Gastroesophageal sphincter (tissue), 3 donors: Measurements from ENCODE around the gene LRCOL1.

Experiments used
- EP300 ChIP-seq: sonication (generic); formaldehyde crosslinking; IDR thresholded peaks from one replicate; pipeline ENCODE4 v1.6.1; 2017; ENCODE audit warnings: antibody characterized with exemption, mild to moderate bottlenecking
- TF ChIP-seq, protein P1 (sequence below), 4 experiments: fragments of 200-600 bp in 2 of 4; fragments of 450-650 bp in 2 of 4; sonication (generic) in 1 of 4; IDR thresholded peaks; one replicate each; pipeline ENCODE4 v1.5.1; 2017 to 2019; ENCODE audit warnings: antibody characterized with exemption in 4 of 4, mild to moderate bottlenecking in 2 of 4, moderate library complexity in 2 of 4

DNA sequence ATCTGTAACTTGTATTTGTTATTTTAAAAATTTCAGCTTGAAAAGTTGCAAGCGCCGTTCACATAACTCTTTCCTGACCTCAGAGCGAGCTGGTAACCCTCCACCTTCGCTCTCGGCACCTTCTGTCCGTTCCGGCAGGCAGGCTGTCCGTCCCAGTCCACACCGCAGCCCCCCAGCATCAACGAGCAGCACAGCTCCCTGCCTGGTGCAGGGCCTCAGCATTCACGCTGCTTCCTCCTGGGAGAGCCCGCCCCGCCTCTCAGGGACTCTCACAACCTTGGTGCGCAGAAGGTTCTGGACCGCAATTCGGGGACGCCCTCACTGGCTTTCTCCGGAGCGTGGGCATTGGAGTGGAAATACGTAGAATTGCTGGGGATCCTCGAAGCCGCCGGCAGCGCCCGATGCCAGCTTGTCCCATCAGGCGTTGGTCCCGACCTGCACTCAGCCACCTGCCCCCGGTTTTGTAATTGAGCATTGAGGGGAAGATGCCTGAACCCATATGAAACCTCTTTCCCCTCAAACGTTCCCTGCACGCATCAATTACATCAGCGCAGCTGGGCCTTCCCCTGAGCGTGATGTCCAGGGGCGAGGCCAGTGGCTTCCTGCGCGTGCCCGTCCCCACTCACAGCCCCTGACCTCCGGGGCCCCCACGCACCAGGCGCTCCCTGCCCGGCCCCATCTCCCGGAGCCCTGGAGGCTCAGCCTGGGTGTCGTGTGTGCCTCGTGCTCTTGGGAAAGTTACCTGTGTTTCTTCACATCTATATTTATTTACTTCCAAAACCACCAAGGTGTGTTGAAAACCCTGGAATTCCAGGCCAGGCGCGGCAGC is 19.1 kb downstream of the LRCOL1 start:
- TF ChIP-seq, protein P1, sequence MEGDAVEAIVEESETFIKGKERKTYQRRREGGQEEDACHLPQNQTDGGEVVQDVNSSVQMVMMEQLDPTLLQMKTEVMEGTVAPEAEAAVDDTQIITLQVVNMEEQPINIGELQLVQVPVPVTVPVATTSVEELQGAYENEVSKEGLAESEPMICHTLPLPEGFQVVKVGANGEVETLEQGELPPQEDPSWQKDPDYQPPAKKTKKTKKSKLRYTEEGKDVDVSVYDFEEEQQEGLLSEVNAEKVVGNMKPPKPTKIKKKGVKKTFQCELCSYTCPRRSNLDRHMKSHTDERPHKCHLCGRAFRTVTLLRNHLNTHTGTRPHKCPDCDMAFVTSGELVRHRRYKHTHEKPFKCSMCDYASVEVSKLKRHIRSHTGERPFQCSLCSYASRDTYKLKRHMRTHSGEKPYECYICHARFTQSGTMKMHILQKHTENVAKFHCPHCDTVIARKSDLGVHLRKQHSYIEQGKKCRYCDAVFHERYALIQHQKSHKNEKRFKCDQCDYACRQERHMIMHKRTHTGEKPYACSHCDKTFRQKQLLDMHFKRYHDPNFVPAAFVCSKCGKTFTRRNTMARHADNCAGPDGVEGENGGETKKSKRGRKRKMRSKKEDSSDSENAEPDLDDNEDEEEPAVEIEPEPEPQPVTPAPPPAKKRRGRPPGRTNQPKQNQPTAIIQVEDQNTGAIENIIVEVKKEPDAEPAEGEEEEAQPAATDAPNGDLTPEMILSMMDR (IDR thresholded peaks at IDR 0.05) = no peak
- TF ChIP-seq EP300 = no peak
